ENCODE results near the gene FBXL2.
A peak's percentile ranks its signal among the peaks of the same experiment; 100 is the strongest.
"Not testable (repeated sequence)": the region's sequence is repeated elsewhere in the genome, so short reads cannot be mapped to it uniquely, and the experiment has no call there.

Gene FBXL2

DNA sequence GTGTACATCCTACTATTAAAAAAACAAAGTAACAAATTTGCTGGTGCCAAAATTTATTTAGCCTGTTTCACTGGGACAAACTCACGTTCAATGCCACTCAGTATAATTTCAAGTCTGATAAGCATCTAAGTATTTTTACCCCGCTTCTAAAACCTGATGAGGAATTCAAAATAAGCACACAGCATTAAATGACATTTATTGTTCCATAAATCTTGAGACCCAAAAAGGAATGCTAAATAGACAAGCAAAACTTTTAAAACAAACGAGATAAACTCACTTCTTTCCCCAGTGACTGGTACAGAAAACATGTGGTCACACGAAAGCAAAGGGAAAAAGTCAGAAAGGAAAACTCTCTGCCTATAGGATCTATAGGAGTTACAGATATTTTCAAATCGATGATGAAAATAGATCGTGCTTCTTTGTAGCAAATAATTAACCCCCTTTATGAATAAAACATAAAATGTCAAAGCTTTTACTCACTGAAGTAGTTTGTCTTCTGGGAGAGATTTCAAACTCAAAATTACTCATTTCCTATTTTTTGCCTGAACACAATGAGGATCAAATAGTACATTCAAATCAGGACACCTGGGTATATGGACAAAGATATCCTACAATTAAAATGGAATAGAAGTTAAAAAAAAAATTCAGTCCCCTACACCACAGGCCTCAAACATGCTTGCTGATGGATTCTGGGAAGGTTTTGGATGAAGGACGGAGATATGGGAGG is 111.3 kb downstream of the FBXL2 start:
- DNase-seq = no peak

DNA sequence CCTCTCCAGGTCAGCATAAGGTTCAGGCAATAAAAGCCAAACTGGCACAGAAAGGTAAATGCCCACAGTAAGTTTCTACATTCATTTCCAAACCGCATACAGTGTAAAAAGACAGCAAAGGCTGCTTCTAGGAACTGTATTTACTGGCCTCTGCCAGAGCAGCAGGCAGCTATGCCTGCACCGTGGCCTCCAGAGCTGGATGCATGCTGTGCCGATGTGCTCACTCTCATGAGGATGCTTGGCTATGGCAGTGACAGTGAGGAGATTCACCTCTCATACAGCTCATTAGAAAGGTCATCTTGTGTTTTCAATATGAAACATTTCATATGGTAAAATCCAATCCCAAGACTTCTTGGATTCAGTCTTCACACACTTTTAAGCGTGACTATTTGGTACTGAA is 112.7 kb downstream of the FBXL2 start:
- DNase-seq = no peak

DNA sequence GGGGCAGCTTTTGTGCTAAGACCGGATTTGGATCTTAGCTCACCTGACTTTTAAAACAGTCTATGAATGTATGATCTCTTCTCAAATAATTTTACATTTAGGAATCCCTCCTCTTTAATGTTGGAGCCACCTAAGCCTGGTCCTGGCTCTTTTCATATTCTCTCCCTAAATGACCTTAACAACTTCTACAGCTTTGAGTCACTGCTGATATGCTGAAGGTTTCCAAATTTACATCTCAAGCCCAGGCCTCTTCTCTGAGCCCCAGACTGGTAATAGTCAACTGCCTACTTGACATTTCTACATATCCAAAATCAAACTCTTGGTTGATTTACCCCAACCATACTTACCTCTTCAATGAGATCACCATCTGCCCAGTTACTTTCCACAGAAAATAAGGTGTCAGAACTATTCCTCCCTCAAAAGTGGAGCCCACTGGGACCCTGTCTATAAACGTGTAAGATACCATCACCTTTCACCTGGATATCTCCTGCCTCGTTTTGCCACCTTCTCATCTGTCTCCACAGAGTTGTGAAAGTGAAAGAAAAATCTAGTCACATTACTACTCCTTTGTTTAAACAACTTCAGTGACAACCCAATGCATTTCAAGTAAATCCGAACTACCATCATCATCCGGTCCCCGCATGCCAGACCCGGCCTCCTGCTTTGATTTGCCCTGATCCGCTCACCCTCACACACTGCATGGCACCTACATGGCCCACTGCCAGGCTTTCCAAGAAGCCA is 114.2 kb downstream of the FBXL2 start:
- no peak for DNase-seq

DNA sequence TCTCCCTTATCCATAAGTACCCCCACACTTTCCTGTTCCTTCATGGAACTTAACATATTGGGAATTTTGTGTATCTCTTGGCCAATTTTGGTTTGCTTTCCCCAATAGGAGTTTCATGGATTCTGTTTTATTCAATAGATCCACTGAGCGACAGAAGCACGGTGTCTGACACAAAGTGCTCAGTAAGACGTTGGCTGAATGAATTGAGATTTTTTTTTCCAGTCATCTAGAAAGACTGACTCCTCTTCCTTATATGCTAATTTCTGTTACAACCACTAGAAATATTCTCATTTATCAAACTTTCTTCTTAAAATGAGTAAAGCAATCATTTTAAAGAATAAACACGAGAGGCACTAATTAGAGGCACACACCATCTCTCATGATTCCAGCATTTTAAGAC is 114.9 kb downstream of the FBXL2 start:
- DNase-seq = no peak

DNA sequence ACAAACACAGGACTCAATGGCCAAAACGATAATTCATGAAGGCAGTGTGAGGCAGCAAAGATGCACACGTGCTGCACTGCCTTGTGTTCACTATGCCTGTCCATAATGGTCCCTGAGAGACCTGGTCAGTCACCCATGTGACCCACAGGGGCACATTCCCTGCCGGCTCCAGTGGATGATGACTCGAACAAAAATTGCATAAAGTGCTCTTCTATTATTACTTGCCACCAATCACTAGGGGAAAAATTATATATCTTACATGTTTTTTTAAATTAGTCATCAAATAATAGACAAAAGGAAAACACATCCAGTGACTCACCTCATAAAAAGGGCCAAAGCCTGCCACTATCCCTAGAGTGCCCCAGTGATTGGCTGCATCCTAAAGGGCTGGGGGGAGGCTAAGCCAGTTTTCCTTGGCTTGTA is 115.5 kb downstream of the FBXL2 start:
- DNase-seq = peak; percentile 99

DNA sequence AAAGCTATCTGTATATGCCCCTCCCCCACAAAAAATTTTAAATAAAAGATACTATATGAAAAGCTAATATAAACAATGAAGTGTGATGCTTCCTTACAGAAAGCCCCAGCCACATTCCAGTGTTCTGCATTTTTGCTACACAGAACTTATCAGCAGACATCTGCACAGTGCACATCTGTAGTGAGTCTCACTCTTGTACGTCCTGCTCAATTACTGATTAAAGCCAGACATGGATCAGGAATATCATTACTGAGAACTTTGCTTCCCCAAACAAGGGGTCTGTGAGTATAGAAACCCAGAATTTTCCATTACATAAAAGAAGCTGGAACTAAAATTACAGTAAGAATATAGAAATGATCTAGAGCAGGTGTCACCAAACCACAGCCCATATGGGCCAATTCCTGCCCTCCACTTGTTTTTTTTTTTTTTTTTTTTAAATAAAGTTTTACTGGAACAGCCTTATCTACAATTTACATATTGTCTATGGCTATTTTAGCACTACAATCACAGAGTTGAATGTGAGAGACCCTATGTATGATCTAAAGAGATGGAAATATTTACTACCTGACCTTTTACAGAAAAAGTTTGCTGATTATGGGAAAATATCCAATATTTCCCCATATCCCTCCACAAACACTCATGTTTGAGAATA is 117.3 kb downstream of the FBXL2 start:
- DNase-seq = peak; percentile 27

DNA sequence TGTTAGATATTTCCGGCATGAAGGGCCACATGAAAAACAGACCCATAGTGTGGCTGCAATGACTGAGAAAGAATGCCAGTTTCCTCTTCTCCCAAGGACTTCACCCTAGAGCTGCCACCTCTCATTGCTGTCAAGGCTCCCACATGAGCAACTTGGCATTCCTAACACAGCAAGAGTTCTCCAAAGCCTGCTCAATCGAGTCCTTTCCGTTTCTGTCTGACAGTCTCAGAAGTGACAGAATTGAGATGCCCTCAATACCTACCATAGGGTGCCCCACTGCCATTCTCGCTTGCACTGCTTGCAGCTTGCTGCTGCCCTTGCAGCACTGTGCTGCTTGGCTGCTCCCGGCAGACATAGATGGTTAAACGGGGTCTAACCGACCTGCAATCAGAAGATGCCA is 118.7 kb downstream of the FBXL2 start:
- DNase-seq = peak; percentile 27

DNA sequence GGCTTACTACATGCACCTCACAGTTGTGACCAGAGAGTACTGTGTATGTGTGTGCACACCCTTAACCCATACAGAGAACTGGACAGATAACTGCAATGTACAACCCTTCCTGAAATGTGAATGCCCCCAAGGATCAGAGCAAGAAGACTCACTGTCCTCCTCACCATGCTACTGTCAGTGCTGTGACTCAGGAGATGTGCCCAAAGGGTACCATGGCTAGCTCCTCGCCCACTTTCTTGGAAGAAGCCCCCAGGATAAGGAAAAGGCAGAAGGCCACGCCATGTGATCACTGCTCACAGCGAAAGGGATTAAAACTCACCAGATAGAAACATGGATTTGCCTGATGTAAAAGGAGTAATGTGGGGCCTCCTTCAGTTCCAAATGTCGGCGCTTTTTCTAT is 121.2 kb downstream of the FBXL2 start:
- no peak for DNase-seq

DNA sequence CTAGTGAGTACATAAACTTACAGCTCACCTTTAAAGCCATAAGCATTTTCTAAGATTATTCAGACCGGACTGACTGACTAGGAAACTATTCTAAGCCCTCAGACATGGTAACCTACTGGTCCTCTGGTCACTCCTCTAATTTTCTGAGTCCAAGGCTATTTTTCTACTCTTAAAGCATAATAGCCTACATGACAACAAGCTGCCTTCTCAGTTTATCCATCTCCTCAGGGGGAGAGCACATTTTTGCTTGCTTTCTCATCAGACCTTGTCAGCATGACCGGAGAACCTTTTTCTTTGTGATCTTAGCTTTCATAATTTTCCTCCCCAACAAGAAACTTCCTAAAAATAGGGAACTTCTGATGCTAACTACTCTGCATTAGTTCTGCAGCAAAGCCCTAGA is 124.5 kb downstream of the FBXL2 start:
- DNase-seq = peak; percentile 25

DNA sequence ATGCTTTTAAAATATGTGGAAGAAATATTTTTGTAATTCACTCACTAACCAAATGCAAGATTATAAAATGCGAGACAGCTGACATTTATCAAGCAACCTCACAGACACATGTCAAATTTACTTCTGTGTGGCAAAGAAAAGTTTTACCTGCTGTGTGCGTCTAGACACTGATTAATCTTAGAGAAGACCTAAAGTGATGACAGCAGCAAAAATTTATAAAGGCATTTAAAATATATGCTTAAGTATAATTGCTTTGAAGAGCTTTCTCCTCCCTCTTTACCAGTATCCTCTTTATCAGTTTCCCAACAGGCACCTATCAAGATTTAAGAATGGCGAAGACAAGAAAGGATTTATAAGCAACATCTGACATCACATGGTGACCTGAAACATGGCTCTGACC is 125.7 kb downstream of the FBXL2 start:
- no peak for DNase-seq

DNA sequence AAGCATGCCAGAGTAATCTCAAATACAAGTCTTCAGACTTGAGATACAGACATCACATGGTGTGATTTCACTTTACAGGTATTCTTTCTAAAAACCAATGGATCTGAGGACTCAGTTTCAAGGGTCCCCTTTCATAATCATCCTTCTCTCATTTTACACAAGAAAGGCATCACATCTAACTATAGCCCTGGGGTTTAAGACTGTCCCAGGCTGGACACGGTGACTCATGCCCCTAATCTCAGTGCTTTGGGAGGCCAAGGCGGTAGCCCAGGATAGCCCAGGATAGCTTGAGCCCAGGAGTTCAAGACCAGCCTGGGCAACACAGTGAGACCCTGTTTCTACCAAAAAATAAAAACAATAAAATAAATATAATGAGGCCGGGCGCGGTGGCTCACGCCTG is 126.5 kb downstream of the FBXL2 start:
- DNase-seq = peak; percentile 35

DNA sequence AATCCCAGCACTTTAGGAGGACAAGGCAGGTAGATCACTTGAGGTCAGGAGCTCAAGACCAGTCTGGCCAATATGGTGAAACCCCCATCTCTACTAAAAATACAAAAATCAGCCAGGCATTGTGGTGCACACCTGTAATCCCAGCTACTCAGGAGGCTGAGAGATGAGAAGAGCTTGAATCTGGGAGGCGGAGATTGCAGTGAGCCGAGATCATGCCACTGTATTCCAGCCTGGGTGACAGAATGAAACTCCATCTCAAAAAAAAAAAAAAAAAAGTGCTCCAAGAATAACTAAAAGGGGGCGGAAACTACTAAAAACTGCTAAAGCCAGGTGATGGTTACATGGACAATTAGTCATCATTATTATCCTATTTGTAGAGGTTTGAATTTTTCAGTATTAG is 133.6 kb downstream of the FBXL2 start:
- not testable (repeated sequence) for DNase-seq

DNA sequence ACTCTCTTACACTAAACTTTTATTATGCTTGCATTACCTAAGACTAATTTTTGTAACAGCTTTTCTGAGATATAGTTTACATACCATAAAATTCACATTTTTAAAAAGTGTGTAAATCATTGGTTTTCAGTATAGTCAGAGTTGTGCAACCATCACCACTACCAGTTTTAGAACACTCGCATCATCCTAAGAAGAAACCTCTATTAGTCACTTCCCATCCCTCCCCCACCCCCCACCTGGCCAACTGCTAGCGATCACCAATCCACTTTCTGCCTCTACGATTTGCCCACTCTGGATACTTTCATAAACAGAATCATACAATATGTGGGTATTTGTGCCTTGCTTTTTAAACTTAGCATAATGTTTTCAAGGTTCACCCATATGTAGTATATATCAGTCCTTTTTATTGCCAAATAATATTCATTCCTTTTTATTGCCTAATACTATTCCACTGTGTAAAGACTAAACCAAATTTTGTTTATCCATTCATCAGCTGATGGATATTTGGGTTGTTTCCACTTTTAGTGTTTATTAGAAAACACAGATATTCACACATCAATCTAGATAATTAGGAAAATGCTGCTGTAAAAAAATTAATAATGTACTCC is 139.9 kb downstream of the FBXL2 start:
- no peak for DNase-seq

DNA sequence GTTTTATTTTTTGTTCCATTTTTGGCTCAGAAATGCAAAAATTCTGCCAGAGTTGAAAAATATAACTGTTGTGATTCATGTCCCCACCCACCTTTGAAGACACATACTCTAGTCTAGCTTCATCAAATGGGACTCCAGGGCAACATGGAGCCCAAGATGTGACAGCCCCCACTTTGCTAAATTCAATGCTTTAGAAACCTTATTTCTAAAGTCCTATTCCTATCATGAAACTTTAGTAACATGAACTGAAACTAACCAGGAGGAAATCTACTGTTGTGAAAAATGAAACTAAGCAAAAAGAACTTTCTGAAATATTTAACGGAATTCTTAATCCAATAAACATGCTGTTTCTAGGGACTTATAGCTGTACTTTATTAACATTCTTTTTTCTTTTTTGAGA is 142.7 kb downstream of the FBXL2 start:
- no peak for DNase-seq

DNA sequence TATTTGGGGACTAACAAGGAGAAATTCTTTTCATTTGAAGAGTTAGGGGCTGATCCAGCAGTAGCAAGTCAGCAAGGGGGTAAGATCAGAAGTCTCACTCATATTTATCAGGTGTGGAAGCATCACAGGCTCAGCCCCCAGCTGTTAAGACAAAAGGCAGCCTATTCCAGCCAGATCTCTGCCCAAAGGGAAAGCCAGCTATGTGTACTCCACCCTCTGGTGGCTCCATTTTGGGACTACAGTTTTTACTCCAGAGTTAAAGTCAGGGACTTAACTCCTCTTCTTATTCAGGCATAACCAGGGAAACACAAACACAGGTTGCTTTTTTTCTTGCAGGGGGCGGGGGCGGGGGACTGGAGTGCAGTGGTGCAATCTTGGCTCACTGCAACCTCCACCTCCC is 143.7 kb downstream of the FBXL2 start:
- no peak for DNase-seq

DNA sequence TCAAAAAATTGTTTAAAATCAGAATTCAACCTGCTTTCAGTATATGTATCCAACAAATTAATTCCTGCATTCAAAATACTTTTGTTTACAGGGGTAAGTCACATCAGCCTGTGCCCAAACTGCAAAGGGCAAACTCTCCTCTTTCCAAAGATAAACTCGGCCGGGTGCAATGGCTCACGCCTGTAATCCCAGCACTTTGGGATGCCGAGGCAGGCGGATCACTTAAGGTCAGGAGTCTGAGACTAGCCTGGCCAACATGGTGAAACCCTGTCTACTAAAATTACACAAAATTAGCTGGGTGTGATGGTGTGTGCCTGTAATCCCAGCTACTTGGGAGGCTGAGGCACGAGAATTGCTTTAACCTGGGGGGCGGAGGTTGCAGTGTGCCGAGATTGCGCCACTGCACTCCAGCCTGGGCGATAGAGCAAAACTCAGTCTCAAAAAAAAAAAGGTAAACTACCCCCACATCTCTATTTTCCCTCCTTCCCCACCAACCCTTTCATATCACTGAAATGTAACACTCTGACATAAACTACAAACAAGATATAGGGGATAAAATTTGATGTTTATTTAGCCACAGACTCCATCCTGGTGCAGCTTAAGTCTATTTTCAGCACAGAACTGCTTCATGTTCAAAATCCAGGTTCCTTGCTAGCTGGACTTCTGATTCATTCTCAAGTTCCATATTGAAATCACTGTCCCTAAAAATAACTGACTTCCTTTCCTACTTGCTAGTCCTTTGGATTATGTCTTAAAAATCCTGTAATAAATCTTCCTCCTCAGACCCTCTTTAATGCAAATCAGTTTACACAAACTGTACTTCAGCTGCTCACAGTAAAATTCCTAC is 147.6 kb downstream of the FBXL2 start:
- DNase-seq = no peak

DNA sequence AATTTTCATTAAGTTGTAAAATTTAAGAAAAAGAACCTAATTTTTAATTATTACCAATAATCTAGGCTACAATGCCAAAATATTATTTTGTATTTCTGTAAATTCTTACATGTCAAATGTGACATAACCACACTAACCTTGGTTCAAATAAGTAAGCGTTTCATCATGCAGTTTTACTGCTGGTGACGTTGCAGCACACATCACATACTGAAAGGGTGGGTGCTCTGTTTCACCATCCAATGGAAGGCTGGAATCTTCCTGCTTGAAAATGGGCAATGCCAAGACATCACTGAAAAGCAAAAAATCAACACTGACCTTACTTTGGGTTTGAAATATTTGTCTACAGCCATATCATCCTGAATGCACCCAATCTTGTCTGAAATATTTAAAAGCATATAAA is 148.2 kb downstream of the FBXL2 start:
- DNase-seq = no peak

DNA sequence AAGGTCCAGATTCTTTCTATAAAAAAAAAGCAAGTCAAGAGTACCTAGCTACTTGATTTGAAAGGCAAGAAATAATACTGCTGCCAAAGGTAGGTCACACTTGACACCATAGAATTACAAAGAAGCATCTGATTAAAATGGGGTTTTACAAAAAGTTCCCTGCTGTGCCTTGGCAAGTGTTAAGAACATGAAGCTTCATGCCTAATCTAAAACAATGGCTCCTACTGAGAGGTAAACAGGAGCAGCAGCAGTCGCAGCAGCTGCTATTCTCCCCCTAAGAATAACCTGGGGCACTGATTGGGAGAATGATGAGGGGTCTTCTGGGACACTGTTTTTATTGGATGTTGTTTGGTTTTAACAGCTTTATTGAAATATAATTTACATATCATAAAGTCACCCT is 148.8 kb downstream of the FBXL2 start:
- DNase-seq = no peak

DNA sequence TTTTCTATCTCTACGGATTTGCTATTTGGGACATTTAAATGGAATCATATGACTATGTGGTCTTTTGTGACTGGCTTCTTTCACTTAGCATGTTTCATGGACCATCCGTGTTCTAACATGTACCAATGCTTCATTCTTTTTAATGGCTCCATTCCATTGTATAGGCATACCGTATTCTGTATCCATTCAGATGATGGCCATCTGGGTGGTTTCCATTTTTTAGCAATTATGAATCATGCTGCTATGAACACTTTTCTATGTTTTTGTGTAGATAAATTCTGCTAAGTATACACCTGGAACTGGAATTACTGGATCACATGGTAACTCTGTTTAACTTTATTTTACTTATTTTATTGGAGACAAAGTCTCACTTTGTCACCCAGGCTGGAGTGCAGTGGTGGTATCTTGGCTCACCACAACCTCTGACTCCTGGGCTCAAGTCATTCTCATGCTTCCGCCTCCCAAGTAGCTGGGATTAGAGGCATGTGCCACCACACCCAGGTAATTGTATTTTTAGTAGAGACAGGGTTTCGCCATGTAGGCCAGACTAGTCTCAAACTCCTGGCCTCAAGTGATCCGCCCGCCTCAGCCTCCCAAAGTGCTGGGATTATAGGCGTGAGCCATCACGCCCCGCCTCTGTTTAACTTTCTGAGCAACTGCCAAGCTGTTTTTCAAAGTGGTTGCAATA is 149.5 kb downstream of the FBXL2 start:
- no peak for DNase-seq

DNA sequence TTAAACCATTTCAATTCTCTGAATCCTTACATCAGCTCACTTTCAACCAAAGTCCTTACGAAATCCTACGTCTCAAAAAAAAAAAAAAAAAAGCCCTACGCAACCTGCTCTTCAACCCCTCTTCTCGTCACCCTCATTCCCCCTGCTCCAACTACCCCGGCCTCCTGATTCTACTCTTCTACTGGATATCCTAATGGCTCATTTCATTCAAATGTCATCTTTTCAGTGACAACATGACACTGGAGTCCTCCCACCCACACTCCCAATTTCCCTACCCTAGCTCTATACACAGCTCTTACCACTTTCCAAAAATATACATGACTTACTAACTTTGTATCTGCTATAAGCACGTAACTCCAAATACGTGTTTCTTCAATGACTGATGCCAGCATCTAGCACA is 151.5 kb downstream of the FBXL2 start:
- no peak for DNase-seq

DNA sequence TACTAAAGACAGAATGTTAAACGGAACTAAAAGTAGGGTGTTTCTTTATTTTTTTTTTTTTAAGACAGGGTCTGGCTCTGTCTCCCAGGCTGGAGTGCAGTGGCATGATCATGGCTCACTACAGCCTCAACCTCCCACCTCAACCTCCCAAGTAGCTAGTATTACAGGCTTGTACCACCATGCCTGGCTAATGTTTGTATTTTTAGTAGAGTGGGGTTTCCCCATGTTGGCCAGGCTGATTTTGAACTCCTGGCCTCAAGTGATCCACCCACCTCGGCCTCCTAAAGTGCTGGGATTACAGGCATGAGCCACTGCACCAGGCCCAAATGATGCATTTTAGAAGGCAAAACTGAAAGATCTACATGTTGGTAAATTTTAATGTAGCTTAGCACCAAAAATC is 152.1 kb downstream of the FBXL2 start:
- DNase-seq = not testable (repeated sequence)

DNA sequence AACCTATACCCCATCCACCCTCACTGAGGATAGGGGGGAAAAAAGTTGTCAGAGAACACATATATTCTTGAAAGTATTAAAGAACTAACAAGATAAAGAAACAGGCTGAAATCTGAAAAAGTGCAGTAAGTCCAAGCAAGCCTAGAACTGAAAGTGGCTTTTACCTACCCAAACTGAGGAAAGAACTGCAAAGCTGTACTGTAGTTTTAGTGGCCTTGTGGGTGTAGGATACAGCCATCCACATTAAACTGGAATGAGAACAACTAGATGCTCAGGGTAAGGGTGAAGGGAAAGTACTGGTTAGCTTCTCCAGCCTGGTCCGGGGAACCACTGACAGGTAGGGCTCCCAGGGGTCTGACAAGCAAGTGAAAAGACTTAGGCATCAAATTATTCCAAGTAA is 152.8 kb downstream of the FBXL2 start:
- DNase-seq = no peak
